Pancreas (tissue), 10 donors: ENCODE measurements around the gene ACVR1B. TPM values are rescaled to one million over a fixed set of nuclear protein-coding genes. Genes with fewer than 3 reads are reported as not detected.
A peak's percentile ranks its signal among the peaks of the same experiment; 100 is the strongest.

Experiments
- ATAC-seq, 4 donors: fragments of 200-7000 bp; cut with Tn5 transposase; one replicate each; pipeline versions ENCODE4 v1.8.0 to v1.9.1; 2020; ENCODE audit warnings: mild to moderate bottlenecking in 4 of 4, moderate library complexity in 4 of 4
- DNase-seq, 6 donors: peaks; one replicate each; pipeline ENCODE4 v3.0.0-alpha.2; 2020
- FAIRE-seq: peaks from 2 replicates; lab custom pipeline; 2012; peaks lifted over from hg19 to GRCh38; lab: Jason Lieb, UNC
- H3K27ac ChIP-seq, 4 donors: fragments of 200-600 bp; sonication (generic); 1 replicate in 3 of 4; 2 replicates in 1 of 4; pipeline versions ENCODE4 v1.5.0 to v1.8.0; 2020
- H3K27me3 ChIP-seq, 4 donors: fragments of 200-600 bp; one replicate each; pipeline ENCODE4 v1.8.0; 2021
- H3K36me3 ChIP-seq, 3 donors: fragments of 200-600 bp; sonication (generic) in 1 of 3; one replicate each; pipeline versions ENCODE4 v1.5.0 to v1.8.0; 2020 to 2021
- H3K4me1 ChIP-seq, 3 donors: fragments of 200-600 bp; one replicate each; pipeline ENCODE4 v1.8.0; 2021
- H3K4me3 ChIP-seq, 4 donors: fragments of 200-600 bp; sonication (generic) in 2 of 4; one replicate each; pipeline versions ENCODE4 v1.5.0 to v1.8.0; 2020 to 2021
- H3K9me3 ChIP-seq, 4 donors: fragments of 200-600 bp; one replicate each; pipeline ENCODE4 v1.8.0; 2021
- CTCF ChIP-seq, 4 donors: fragments of 200-600 bp; sonication (generic) in 3 of 4; IDR thresholded peaks; one replicate each; pipeline versions ENCODE4 v1.5.0 to v1.8.0; 2021; ENCODE audit warnings: antibody characterized with exemption in 4 of 4
- whole genome bisulfite sequencing, 2 donors: extraction: QIAGEN DNeasy Blood & Tissue Kit; methylation state at CpG; one replicate each; pipeline ENCODE4 v1.1.7; 2013; 5-methylcytosine and 5-hydroxymethylcytosine counted together
- intact Hi-C, 3 donors: fragments of 100-400 bp; cut with DNase I; formaldehyde crosslinking; loops; one replicate each; pipeline versions ENCODE4 v1.11.1 to v1.14.2; 2022
- polyA plus RNA-seq, 2 donors: library from polyadenylated mRNA; stranded (reverse); fragments of 200-250 nt; gene quantifications; one replicate each; pipeline ENCODE4 v1.2.3, GENCODE V29; 2013
- total RNA-seq, 6 donors: library from RNA; stranded (reverse); fragmentation: NEBNext Ultra II Directional in 4 of 6; extraction: Animal tissue kit (Norgen Biotek cat#: 25700) in 4 of 6; gene quantifications; one replicate each; pipeline versions ENCODE4 v1.2.1 to v1.2.4, GENCODE V29; 2021 to 2023
- donor health status: healthy with polysubstance abuse.
- donor health status: DM: no; HTN: no; CAD: no; lungs with moderate emphysema.
- donor health status: DM: no; HTN: no; CAD: no.
- donor health status: control.
- donor health status: control.
- donor health status: Bipolar disorder and iron deficiency.
- donor health status: DM: yes; HTN: yes; CAD: no.
- donor health status: DM: no; HTN: no; CAD: no.
- donor health status: DM: no; HTN: no; CAD: no.
- donor health status: DM: yes; HTN: yes; CAD: no.

ACVR1B gene
- total and polyA plus RNA-seq, 8 donors = 16.0 to 31.4 (median 26.2) TPM

- no peak for DNase-seq
- intact Hi-C loops = no loop called here
- Histone ChIP-seq H3K4me3 (no peak overlapping the region), H3K9me3 (no peaks in the 10 kb centered on the region), H3K4me1 (no peaks in the 10 kb centered on the region), H3K27me3 (no peaks in the 10 kb centered on the region), H3K36me3 (peaks cover 0 to 4% (median 0%) of the 10 kb centered on the region in 3 donors), H3K27ac (no peak overlapping the region)
- FAIRE-seq = no peak
- TF ChIP-seq CTCF (IDR thresholded peaks at IDR 0.05) = no peak
- ATAC-seq = no peak
- WGBS, 2 donors = 87 to 92% methylated on average over 10 of the region's 10 CpGs
Observed at GRCh38 chr12:51917041-51917590, 34.4 kb upstream of the ACVR1B start.

- peaks cover 0 to 4% (median 0%) of the 10 kb centered on the region in 3 donors for H3K4me1 ChIP-seq
- TF ChIP-seq CTCF (IDR thresholded peaks at IDR 0.05) = no peak
- intact Hi-C loops = no loop called here
- H3K27me3 ChIP-seq = no peaks in the 10 kb centered on the region
- no peaks in the 10 kb centered on the region for H3K9me3 ChIP-seq
- no peak overlapping the region for H3K27ac ChIP-seq
- no peak overlapping the region for H3K4me3 ChIP-seq
- peak in 2 of 4 donors; percentile 22 to 28 for ATAC-seq
- WGBS, 2 donors = 41 to 46% methylated on average over 16 of the region's 16 CpGs
- FAIRE-seq = no peak
- peak in 2 of 6 donors; percentile 11 to 39 for DNase-seq
- H3K36me3 ChIP-seq = peaks cover 0 to 4% (median 0%) of the 10 kb centered on the region in 3 donors
Observed at GRCh38 chr12:51917746-51918453, 33.6 kb upstream of the ACVR1B start.

- Histone ChIP-seq H3K27ac (no peak overlapping the region), H3K4me3 (no peak overlapping the region), H3K27me3 (no peaks in the 10 kb centered on the region), H3K36me3 (peaks cover 0 to 4% (median 0%) of the 10 kb centered on the region in 3 donors), H3K9me3 (no peaks in the 10 kb centered on the region), H3K4me1 (peaks cover 0 to 8% (median 0%) of the 10 kb centered on the region in 3 donors)
- FAIRE-seq = no peak
- ATAC-seq = no peak
- intact Hi-C loops = loop anchor here in 1 of 3 donors (5.0 kb wide), 1 partner anchor 62 kb away; no protein-coding TSS in a partner anchor
- no peak for TF ChIP-seq CTCF (IDR thresholded peaks at IDR 0.05)
- DNase-seq = peak in 1 of 6 donors; percentile 38
- 73 to 81% methylated on average over 2 of the region's 2 CpGs for WGBS, 2 donors
Observed at GRCh38 chr12:51920046-51920445, 31.5 kb upstream of the ACVR1B start.

GRCh38 chr12:51921017-51921725, 30.3 kb upstream of the ACVR1B start:
- WGBS, 2 donors = 63 to 71% methylated on average over 7 of the region's 7 CpGs
- intact Hi-C loops = loop anchor here in 1 of 3 donors (5.0 kb wide), 1 partner anchor 61 kb away; no protein-coding TSS in a partner anchor
- no peak overlapping the region for H3K27ac ChIP-seq
- peaks cover 0 to 8% (median 0%) of the 10 kb centered on the region in 3 donors for H3K4me1 ChIP-seq
- H3K9me3 ChIP-seq = no peaks in the 10 kb centered on the region
- no peaks in the 10 kb centered on the region for H3K27me3 ChIP-seq
- no peak overlapping the region for H3K4me3 ChIP-seq
- ATAC-seq = no peak
- H3K36me3 ChIP-seq = no peaks in the 10 kb centered on the region
- no peak for FAIRE-seq
- peak in 1 of 6 donors; percentile 49 for DNase-seq
- TF ChIP-seq CTCF (IDR thresholded peaks at IDR 0.05) = no peak
